Endothelial cell of umbilical vein (primary cell): Measurements from ENCODE around the gene ZDHHC14. TPM values are rescaled to one million over a fixed set of nuclear protein-coding genes. Genes with fewer than 3 reads are reported as not detected.

ENCODE experiments used
- BruUV-seq: library from RNA; stranded (reverse); fragments of 400-500 nt; replicated peaks from 2 replicates; lab custom pipeline; 2021; lab: Mats Ljungman, UMichigan
- CTCF ChIA-PET: fragments of 300-600, 350-600 bp; sonication (Branson Sonifier 250); formaldehyde crosslinking; loops from one replicate; lab custom pipeline; 2021; ENCODE audit warnings: antibody characterized with exemption, inconsistent platforms; lab: Charles Lee
- POLR2A ChIA-PET: fragments of 300-600, 350-600 bp; sonication (Branson Sonifier 250); formaldehyde crosslinking; loops from one replicate; lab custom pipeline; 2021; ENCODE audit warnings: antibody characterized with exemption, inconsistent platforms; lab: Charles Lee
- DNase-seq: peaks from one replicate; pipeline ENCODE4 v3.0.0-alpha.2; 2011; ENCODE audit warnings: low read depth, low spot score
- FAIRE-seq: peaks from 2 replicates; lab custom pipeline; 2011; peaks lifted over from hg19 to GRCh38; lab: Jason Lieb, UNC
- H2AFZ ChIP-seq: 2 replicates; pipeline ENCODE4 v1.6.0; 2012; ENCODE audit warnings: low read depth, low read length, control low read depth, inconsistent platforms
- H3K27ac ChIP-seq: 2 replicates; pipeline ENCODE4 v1.5.1; 2011; ENCODE audit warnings: low read depth, mild to moderate bottlenecking, control low read depth, low read length, moderate library complexity; ENCODE audit not compliant: insufficient read depth
- H3K27me3 ChIP-seq, 2 experiments: 2 replicates each; pipeline versions ENCODE4 v1.6.0 to v1.6.1; 2011; ENCODE audit warnings: low read length in 2 of 2, mixed read lengths in 1 of 2; ENCODE audit not compliant: control insufficient read depth in 2 of 2, insufficient read depth in 2 of 2
- H3K36me3 ChIP-seq, 2 experiments: 2 replicates in 1 of 2; 3 replicates in 1 of 2; pipeline ENCODE4 v1.5.1; 2011; ENCODE audit warnings: low read length in 2 of 2, mild to moderate bottlenecking in 1 of 2, moderate library complexity in 1 of 2; ENCODE audit not compliant: control insufficient read depth in 2 of 2, insufficient read depth in 2 of 2; ENCODE audit errors: extremely low read depth in 1 of 2
- H3K4me1 ChIP-seq: 3 replicates; pipeline ENCODE4 v1.5.1; 2011; ENCODE audit warnings: mild to moderate bottlenecking, low read length; ENCODE audit not compliant: control insufficient read depth, insufficient read depth; ENCODE audit errors: extremely low read depth
- H3K4me2 ChIP-seq: 2 replicates; pipeline ENCODE4 v1.6.1; 2011; ENCODE audit warnings: low read length, control low read depth, mixed read lengths; ENCODE audit not compliant: insufficient read depth
- H3K4me3 ChIP-seq, 3 experiments: fragments of 200-600 bp in 1 of 3; sonication (generic), shearing (Covaris generic) in 1 of 3; replicated peaks in 1 of 3; 2 replicates each; pipeline ENCODE4 v1.5.1; 2011 to 2016; ENCODE audit warnings: control low read depth in 3 of 3, low read length in 3 of 3, mild to moderate bottlenecking in 2 of 3, inconsistent platforms in 1 of 3, low read depth in 1 of 3, moderate library complexity in 1 of 3; ENCODE audit not compliant: insufficient read depth in 1 of 3
- H3K79me2 ChIP-seq: 2 replicates; pipeline ENCODE4 v1.6.0; 2012; ENCODE audit warnings: low read length, inconsistent platforms; ENCODE audit not compliant: control insufficient read depth, insufficient read depth
- H3K9ac ChIP-seq: replicated peaks from 2 replicates; pipeline ENCODE3; 2011; ENCODE audit warnings: low read length, control low read depth; ENCODE audit not compliant: insufficient read depth; ENCODE audit errors: extremely low read depth
- H3K9me1 ChIP-seq: replicated peaks from 3 replicates; pipeline ENCODE4 v1.6.0; 2011; ENCODE audit warnings: mild to moderate bottlenecking, low read length; ENCODE audit not compliant: control insufficient read depth, insufficient read depth; ENCODE audit errors: extremely low read depth
- H3K9me3 ChIP-seq: replicated peaks from 2 replicates; pipeline ENCODE4 v1.5.1; 2012; ENCODE audit warnings: low read length, inconsistent platforms; ENCODE audit not compliant: control insufficient read depth, insufficient read depth
- H4K20me1 ChIP-seq: replicated peaks from 2 replicates; pipeline ENCODE3; 2011; ENCODE audit warnings: mild to moderate bottlenecking, low read length; ENCODE audit not compliant: control insufficient read depth, insufficient read depth; ENCODE audit errors: extremely low read depth
- EZH2 ChIP-seq: IDR thresholded peaks from 2 replicates; pipeline ENCODE4 v1.6.1; 2012; ENCODE audit warnings: borderline replicate concordance, low read depth, mild to moderate bottlenecking, moderate library complexity, low read length, inconsistent platforms; ENCODE audit not compliant: severe bottlenecking
- FOS ChIP-seq: IDR thresholded peaks from 2 replicates; pipeline ENCODE4 v1.6.1; 2011; ENCODE audit warnings: mild to moderate bottlenecking, low read length, moderate library complexity, borderline replicate concordance; ENCODE audit not compliant: insufficient read depth
- GATA2 ChIP-seq: IDR thresholded peaks from 2 replicates; pipeline ENCODE4 v1.7.0; 2011; ENCODE audit warnings: low read depth, mild to moderate bottlenecking, moderate library complexity, mixed read lengths, low read length; ENCODE audit not compliant: insufficient read length, insufficient read depth
- MAX ChIP-seq: IDR thresholded peaks from 2 replicates; pipeline ENCODE4 v1.6.1; 2011; ENCODE audit not compliant: insufficient read depth, insufficient read length
- MYC ChIP-seq: IDR thresholded peaks from one replicate; pipeline ENCODE4 v1.6.1; 2011; ENCODE audit warnings: mild to moderate bottlenecking, low read depth, low read length
- POLR2A ChIP-seq: IDR thresholded peaks from 2 replicates; pipeline ENCODE4 v1.6.1; 2012; ENCODE audit warnings: low read depth, mild to moderate bottlenecking, control low read depth, low read length
- dilution Hi-C: fragments of 300-500 bp; cut with MboI; formaldehyde crosslinking; loops from one replicate; pipeline ENCODE4 v1.15.0; 2019; ENCODE audit warnings: low sequenced_read_pairs; ENCODE audit not compliant: extremely low pct_ligation_motif_present
- intact Hi-C: fragments of 100-400 bp; cut with micrococcal nuclease; formaldehyde crosslinking; loops from one replicate; pipeline ENCODE4 v1.10.0; 2022
- polyA plus RNA-seq, 4 experiments: library from polyadenylated mRNA; depleted of rRNA in 3 of 4; stranded (reverse) in 3 of 4; unstranded in 1 of 4; fragments of >200 nt; gene quantifications; 2 replicates each; pipeline versions ENCODE4 v1.2.1 to v1.2.3, GENCODE V29; 2011 to 2012; ENCODE audit warnings: missing spikeins in 1 of 4
- total RNA-seq: library from RNA; stranded (reverse); gene quantifications from 2 replicates; pipeline ENCODE4 v1.2.3, GENCODE V29; 2021
- TF ChIP-seq, protein P1 (sequence below), 2 donors: IDR thresholded peaks; 1 replicate in 1 of 2; 2 replicates in 1 of 2; pipeline ENCODE4 v1.5.1; 2011; ENCODE audit warnings: low read length in 2 of 2, mild to moderate bottlenecking in 2 of 2, moderate library complexity in 2 of 2, control low read depth in 1 of 2, inconsistent platforms in 1 of 2, low read depth in 1 of 2; ENCODE audit not compliant: insufficient read depth in 1 of 2; ENCODE audit errors: extremely low read depth in 1 of 2

ZDHHC14 gene
- total and polyA plus RNA-seq, 2 donors (not counting 3 experiments of a cell fraction or from before 2014, with no cell fraction given): 23.0 to 25.6 TPM

DNA sequence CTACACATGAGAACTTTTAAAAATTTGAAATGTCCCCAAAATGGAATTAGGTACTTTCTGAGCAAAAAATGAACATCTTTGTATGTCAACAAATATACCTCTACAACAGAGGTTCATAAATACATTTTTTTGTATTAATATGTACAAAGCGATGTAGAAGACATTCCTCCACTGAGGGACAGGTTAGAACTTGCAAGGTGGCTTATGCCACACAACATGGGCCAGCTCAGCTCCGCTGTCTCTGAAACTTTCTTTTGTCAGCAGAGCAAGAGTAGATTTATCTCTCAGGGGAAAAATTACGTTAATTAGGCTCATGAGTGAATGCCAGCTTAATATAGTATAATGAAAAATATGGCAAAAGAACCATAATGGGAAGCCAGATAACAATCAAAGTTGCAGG, 47.0 kb upstream of the ZDHHC14 start:
- intact Hi-C loops (no loop called here), dilution Hi-C loops (no loop called here)
- H4K20me1 ChIP-seq: no peaks in the 10 kb centered on the region
- FAIRE-seq: no peak
- H3K4me2 ChIP-seq: no peak overlapping the region
- H3K4me3 ChIP-seq: no peak overlapping the region
- TF ChIP-seq MYC: no peak
- TF ChIP-seq FOS: no peak
- TF ChIP-seq, protein P1, sequence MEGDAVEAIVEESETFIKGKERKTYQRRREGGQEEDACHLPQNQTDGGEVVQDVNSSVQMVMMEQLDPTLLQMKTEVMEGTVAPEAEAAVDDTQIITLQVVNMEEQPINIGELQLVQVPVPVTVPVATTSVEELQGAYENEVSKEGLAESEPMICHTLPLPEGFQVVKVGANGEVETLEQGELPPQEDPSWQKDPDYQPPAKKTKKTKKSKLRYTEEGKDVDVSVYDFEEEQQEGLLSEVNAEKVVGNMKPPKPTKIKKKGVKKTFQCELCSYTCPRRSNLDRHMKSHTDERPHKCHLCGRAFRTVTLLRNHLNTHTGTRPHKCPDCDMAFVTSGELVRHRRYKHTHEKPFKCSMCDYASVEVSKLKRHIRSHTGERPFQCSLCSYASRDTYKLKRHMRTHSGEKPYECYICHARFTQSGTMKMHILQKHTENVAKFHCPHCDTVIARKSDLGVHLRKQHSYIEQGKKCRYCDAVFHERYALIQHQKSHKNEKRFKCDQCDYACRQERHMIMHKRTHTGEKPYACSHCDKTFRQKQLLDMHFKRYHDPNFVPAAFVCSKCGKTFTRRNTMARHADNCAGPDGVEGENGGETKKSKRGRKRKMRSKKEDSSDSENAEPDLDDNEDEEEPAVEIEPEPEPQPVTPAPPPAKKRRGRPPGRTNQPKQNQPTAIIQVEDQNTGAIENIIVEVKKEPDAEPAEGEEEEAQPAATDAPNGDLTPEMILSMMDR (IDR thresholded peaks at IDR 0.05; ENCODE audit: extremely low read depth in 1 of 2, insufficient read depth in 1 of 2, low read depth in 1 of 2, low read length in 2 of 2): no peak
- TF ChIP-seq EZH2: no peak
- TF ChIP-seq GATA2: no peak
- TF ChIP-seq MAX: no peak
- no peak for TF ChIP-seq POLR2A
- no peaks in the 10 kb centered on the region for H3K79me2 ChIP-seq
- H3K27ac ChIP-seq: no peak overlapping the region
- H3K9me3 ChIP-seq: no peaks in the 10 kb centered on the region
- ChIA-PET CTCF (interaction anchor here (1.5 to 8.2 kb wide), 4 partner anchors 9 to 332 kb away, joined by 6 to 92 read pairs (median 10); partner anchors contain the start of gene TMEM242), POLR2A (no interaction called here)
- H3K9me1 ChIP-seq: no peaks in the 10 kb centered on the region
- H3K4me1 ChIP-seq: peaks cover 4% of the 10 kb centered on the region
- no peak for DNase-seq
- H3K36me3 ChIP-seq: no peaks in the 10 kb centered on the region
- H3K9ac ChIP-seq: no peak overlapping the region
- no TSS peak for BruUV-seq
- H2AFZ ChIP-seq: no peak overlapping the region
- peaks cover 4 to 18% of the 10 kb centered on the region in 2 experiments for H3K27me3 ChIP-seq
